SK-N-MC (cell line): ENCODE measurements around the gene SUSD2.

Experiments
- EZH2 ChIP-seq: fragments of 200-600 bp; sonication (generic); IDR thresholded peaks from one replicate; pipeline ENCODE4 v1.6.1; 2017; ENCODE audit warnings: antibody characterized with exemption
- FOXP2 ChIP-seq: optimal IDR thresholded peaks from 2 replicates; pipeline ENCODE3; 2011; ENCODE audit warnings: mild to moderate bottlenecking, moderate library complexity; ENCODE audit not compliant: insufficient read depth; ENCODE audit errors: extremely low read length, control extremely low read depth
- POLR2AphosphoS5 ChIP-seq: IDR thresholded peaks from 2 replicates; pipeline ENCODE4 v1.6.1; 2012; ENCODE audit warnings: mild to moderate bottlenecking, low read depth, low read length, borderline replicate concordance

DNA sequence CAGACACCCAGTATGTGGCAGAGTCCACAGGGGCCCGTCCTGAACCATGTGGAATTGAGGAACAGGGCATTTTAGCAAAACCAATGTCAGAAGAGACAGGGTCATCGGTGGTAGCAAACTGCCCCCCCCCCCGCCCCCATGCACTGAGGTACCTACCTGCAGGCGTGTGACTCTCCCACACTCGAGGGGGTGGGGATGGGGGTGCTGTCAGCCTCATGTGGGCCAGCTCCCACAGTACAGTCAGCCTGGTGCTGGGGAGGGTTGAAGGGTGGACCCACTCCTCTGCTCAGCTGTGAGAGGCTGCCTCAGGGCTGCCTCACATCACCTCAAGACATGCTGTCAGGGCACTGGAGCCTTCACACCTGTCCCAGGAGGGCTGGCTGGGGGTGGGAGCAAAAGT, 10.7 kb upstream of the SUSD2 start:
- TF ChIP-seq POLR2AphosphoS5, result no peak
- TF ChIP-seq EZH2, result no peak
- TF ChIP-seq FOXP2, result no peak
